Mesenchymal stem cell (in vitro differentiated cells and primary cell): Measurements from ENCODE around the gene FTCD.

ENCODE experiments used
- DNase-seq: peaks from one replicate; pipeline ENCODE4 v3.0.0-alpha.2; 2013
- H2AFZ ChIP-seq: one replicate; pipeline ENCODE4 v1.6.1; 2013; ENCODE audit warnings: low read depth, mild to moderate bottlenecking, control low read depth, inconsistent platforms, low read length, moderate library complexity
- H2AK5ac ChIP-seq: 2 replicates; pipeline ENCODE4 v1.6.1; 2013; ENCODE audit warnings: low read length, moderate library complexity, mild to moderate bottlenecking, inconsistent platforms; ENCODE audit not compliant: severe bottlenecking
- H2BK120ac ChIP-seq: one replicate; pipeline ENCODE4 v1.6.1; 2013; ENCODE audit warnings: low read depth, mild to moderate bottlenecking, inconsistent platforms, low read length, moderate library complexity
- H2BK12ac ChIP-seq, 2 experiments: one replicate each; pipeline ENCODE4 v1.6.1; 2013; ENCODE audit warnings: inconsistent platforms in 2 of 2, low read length in 2 of 2, mild to moderate bottlenecking in 2 of 2, moderate library complexity in 2 of 2, control low read depth in 1 of 2
- H2BK15ac ChIP-seq: one replicate; pipeline ENCODE4 v1.6.1; 2013; ENCODE audit warnings: mild to moderate bottlenecking, low read depth, inconsistent platforms; ENCODE audit not compliant: poor library complexity, severe bottlenecking
- H2BK5ac ChIP-seq: 2 replicates; pipeline ENCODE4 v1.6.1; 2013; ENCODE audit warnings: low read depth, mild to moderate bottlenecking, low read length, control low read depth, inconsistent platforms; ENCODE audit not compliant: poor library complexity, severe bottlenecking
- H3K14ac ChIP-seq, 2 experiments: one replicate each; pipeline ENCODE4 v1.6.1; 2013; ENCODE audit warnings: inconsistent platforms in 2 of 2, low read length in 2 of 2, control low read depth in 1 of 2, mild to moderate bottlenecking in 1 of 2, moderate library complexity in 1 of 2
- H3K18ac ChIP-seq, 2 experiments: one replicate each; pipeline ENCODE4 v1.6.1; 2013; ENCODE audit warnings: inconsistent platforms in 2 of 2, low read length in 2 of 2, control low read depth in 1 of 2, low read depth in 1 of 2, mild to moderate bottlenecking in 1 of 2
- H3K23ac ChIP-seq, 2 experiments: one replicate each; pipeline ENCODE4 v1.6.1; 2013; ENCODE audit warnings: inconsistent platforms in 2 of 2, low read length in 2 of 2, mild to moderate bottlenecking in 2 of 2, moderate library complexity in 2 of 2, control low read depth in 1 of 2
- H3K27ac ChIP-seq: 2 replicates; pipeline ENCODE4 v1.5.1; 2013; ENCODE audit warnings: mild to moderate bottlenecking, moderate library complexity, low read length, control low read depth, inconsistent platforms; ENCODE audit not compliant: poor library complexity, severe bottlenecking
- H3K27me3 ChIP-seq, 2 experiments: 2 replicates each; pipeline versions ENCODE4 v1.6.1 to v1.7.0; 2013; ENCODE audit warnings: low read length in 2 of 2, mild to moderate bottlenecking in 2 of 2, moderate library complexity in 2 of 2, control low read depth in 1 of 2, inconsistent platforms in 1 of 2; ENCODE audit not compliant: control insufficient read depth in 1 of 2, insufficient read depth in 1 of 2
- H3K36me3 ChIP-seq, 2 experiments: 2 replicates each; pipeline versions ENCODE4 v1.6.1 to v1.7.0; 2013; ENCODE audit warnings: low read length in 2 of 2, control low read depth in 1 of 2, inconsistent platforms in 1 of 2, low read depth in 1 of 2, mild to moderate bottlenecking in 1 of 2; ENCODE audit not compliant: insufficient read depth in 2 of 2, control insufficient read depth in 1 of 2
- H3K4ac ChIP-seq, 2 experiments: one replicate each; pipeline ENCODE4 v1.6.1; 2013; ENCODE audit warnings: inconsistent platforms in 2 of 2, low read length in 2 of 2, mild to moderate bottlenecking in 2 of 2, moderate library complexity in 2 of 2, control low read depth in 1 of 2, low read depth in 1 of 2
- H3K4me1 ChIP-seq: 2 replicates; pipeline ENCODE4 v1.6.1; 2013; ENCODE audit warnings: low read depth, low read length, control low read depth; ENCODE audit not compliant: control insufficient read depth, insufficient read depth
- H3K4me2 ChIP-seq: 2 replicates; pipeline ENCODE4 v1.6.1; 2013; ENCODE audit warnings: low read length, mild to moderate bottlenecking, inconsistent platforms; ENCODE audit not compliant: poor library complexity, severe bottlenecking
- H3K4me3 ChIP-seq, 2 experiments: 2 replicates each; pipeline versions ENCODE4 v1.5.1 to v1.7.0; 2013; ENCODE audit warnings: low read length in 2 of 2, mild to moderate bottlenecking in 2 of 2, control low read depth in 1 of 2, low read depth in 1 of 2; ENCODE audit not compliant: insufficient read depth in 1 of 2
- H3K79me1 ChIP-seq: replicated peaks from 2 replicates; pipeline ENCODE4 v1.6.1; 2013; ENCODE audit warnings: mild to moderate bottlenecking, control low read depth, low read length, inconsistent platforms; ENCODE audit not compliant: poor library complexity, severe bottlenecking
- H3K9ac ChIP-seq: 2 replicates; pipeline ENCODE4 v1.7.0; 2013; ENCODE audit warnings: mild to moderate bottlenecking, low read length, moderate library complexity
- H3K9me3 ChIP-seq: 2 replicates; pipeline ENCODE4 v1.7.0; 2013; ENCODE audit warnings: mild to moderate bottlenecking, low read length; ENCODE audit not compliant: control insufficient read depth
- H4K8ac ChIP-seq: one replicate; pipeline ENCODE4 v1.6.1; 2013; ENCODE audit warnings: inconsistent platforms, mild to moderate bottlenecking, low read length, moderate library complexity
- H4K91ac ChIP-seq: one replicate; pipeline ENCODE4 v1.6.1; 2013; ENCODE audit warnings: mild to moderate bottlenecking, low read length, inconsistent platforms
- WGBS: methylation state at CpG from one replicate; pipeline ENCODE4 v1.1.7; 2013; ENCODE audit warnings: mixed read lengths; 5-methylcytosine and 5-hydroxymethylcytosine counted together

The FTCD gene

GRCh38 chr21:46189213-46189958 lies 34.0 kb upstream of the FTCD start:
- H2BK12ac ChIP-seq = peak overlapping the region; percentile 8 to 49
- H3K4me1 ChIP-seq = peaks cover 30% of the 10 kb centered on the region
- no peak overlapping the region for H3K4ac ChIP-seq
- H2BK15ac ChIP-seq = no peak overlapping the region
- no peak overlapping the region for H3K14ac ChIP-seq
- no peak overlapping the region for H3K4me3 ChIP-seq
- peak overlapping the region; percentile 20 for H4K91ac ChIP-seq
- no peak overlapping the region for H2AFZ ChIP-seq
- peak overlapping the region; percentile 72 for H3K9ac ChIP-seq
- H3K4me2 ChIP-seq = no peak overlapping the region
- peak overlapping the region in 1 of 2 experiments; percentile 51 for H3K23ac ChIP-seq
- no peaks in the 10 kb centered on the region for H3K27me3 ChIP-seq
- no peak overlapping the region for H2BK120ac ChIP-seq
- peaks cover 51 to 68% of the 10 kb centered on the region in 2 experiments for H3K36me3 ChIP-seq
- peak overlapping the region; percentile 74 for H4K8ac ChIP-seq
- no peak overlapping the region for H2BK5ac ChIP-seq
- no peak overlapping the region for H3K27ac ChIP-seq
- H2AK5ac ChIP-seq = no peak overlapping the region
- H3K9me3 ChIP-seq = no peaks in the 10 kb centered on the region
- H3K79me1 ChIP-seq = peaks cover 10% of the 10 kb centered on the region
- 65% methylated on average over 8 of the region's 9 CpGs for WGBS
- DNase-seq = peak; percentile 61
- H3K18ac ChIP-seq = peak overlapping the region; percentile 3 to 31

- peak; percentile 74 for DNase-seq
- no peak overlapping the region for H3K23ac ChIP-seq
- no peak overlapping the region for H2BK15ac ChIP-seq
- H4K91ac ChIP-seq = no peak overlapping the region
- peak overlapping the region; percentile 8 for H3K4me2 ChIP-seq
- peak overlapping the region; percentile 72 for H3K9ac ChIP-seq
- no peak overlapping the region for H2BK5ac ChIP-seq
- peak overlapping the region in 1 of 2 experiments; percentile 74 for H3K18ac ChIP-seq
- peak overlapping the region; percentile 49 for H2AK5ac ChIP-seq
- H2BK120ac ChIP-seq = no peak overlapping the region
- WGBS = 52% methylated on average over 12 of the region's 17 CpGs
- H2BK12ac ChIP-seq = peak overlapping the region in 1 of 2 experiments; percentile 56
- no peak overlapping the region for H4K8ac ChIP-seq
- H3K9me3 ChIP-seq = no peaks in the 10 kb centered on the region
- H3K4me1 ChIP-seq = peaks cover 30% of the 10 kb centered on the region
- H3K27ac ChIP-seq = peak overlapping the region; percentile 59
- no peak overlapping the region for H3K4me3 ChIP-seq
- H3K36me3 ChIP-seq = peaks cover 43 to 59% of the 10 kb centered on the region in 2 experiments
- H3K79me1 ChIP-seq = peaks cover 13% of the 10 kb centered on the region
- H3K4ac ChIP-seq = no peak overlapping the region
- no peak overlapping the region for H2AFZ ChIP-seq
- peak overlapping the region in 1 of 2 experiments; percentile 69 for H3K14ac ChIP-seq
- no peaks in the 10 kb centered on the region for H3K27me3 ChIP-seq
These were observed 33.1 kb upstream of the FTCD start for GRCh38 chr21:46188226-46189212.

GRCh38 chr21:46187814-46188213 lies 32.4 kb upstream of the FTCD start:
- Histone ChIP-seq H2BK120ac (no peak overlapping the region), H3K79me1 (peaks cover 14% of the 10 kb centered on the region), H2AK5ac (no peak overlapping the region), H3K23ac (no peak overlapping the region), H3K36me3 (peaks cover 37 to 53% of the 10 kb centered on the region in 2 experiments), H3K18ac (no peak overlapping the region), H3K4me2 (no peak overlapping the region), H3K9ac (no peak overlapping the region), H2BK5ac (no peak overlapping the region), H4K8ac (no peak overlapping the region), H2AFZ (no peak overlapping the region), H2BK15ac (no peak overlapping the region), H3K4me1 (peaks cover 34% of the 10 kb centered on the region), H3K9me3 (no peaks in the 10 kb centered on the region), H3K27me3 (no peaks in the 10 kb centered on the region), H3K4me3 (no peak overlapping the region), H3K27ac (no peak overlapping the region), H3K14ac (no peak overlapping the region), H2BK12ac (no peak overlapping the region), H3K4ac (no peak overlapping the region), H4K91ac (no peak overlapping the region)
- WGBS = 96% methylated on average over 6 of the region's 7 CpGs
- DNase-seq = no peak

- no peak overlapping the region for H2BK15ac ChIP-seq
- no peak overlapping the region for H4K8ac ChIP-seq
- H3K27ac ChIP-seq = no peak overlapping the region
- H3K36me3 ChIP-seq = peaks cover 37 to 47% of the 10 kb centered on the region in 2 experiments
- H3K27me3 ChIP-seq = no peaks in the 10 kb centered on the region
- no peak overlapping the region for H2AFZ ChIP-seq
- H3K4me3 ChIP-seq = no peak overlapping the region
- no peak overlapping the region for H3K9ac ChIP-seq
- H3K9me3 ChIP-seq = no peaks in the 10 kb centered on the region
- no peak overlapping the region for H2BK5ac ChIP-seq
- no peak overlapping the region for H3K4me2 ChIP-seq
- no peak overlapping the region for H3K18ac ChIP-seq
- no peak overlapping the region for H3K23ac ChIP-seq
- H2BK12ac ChIP-seq = no peak overlapping the region
- DNase-seq = no peak
- H2AK5ac ChIP-seq = no peak overlapping the region
- no peak overlapping the region for H3K4ac ChIP-seq
- no peak overlapping the region for H3K14ac ChIP-seq
- peaks cover 35% of the 10 kb centered on the region for H3K4me1 ChIP-seq
- WGBS = 97% methylated on average over 7 of the region's 8 CpGs
- H2BK120ac ChIP-seq = no peak overlapping the region
- H3K79me1 ChIP-seq = peaks cover 18% of the 10 kb centered on the region
- H4K91ac ChIP-seq = no peak overlapping the region
These were observed 31.9 kb upstream of the FTCD start for GRCh38 chr21:46187261-46187660.
